Smooth muscle cell (in vitro differentiated cells): ENCODE results near the gene PALLD. TPM values are rescaled to one million over a fixed set of nuclear protein-coding genes. Genes with fewer than 3 reads are reported as not detected.
"Not testable (repeated sequence)": the region's sequence is repeated elsewhere in the genome, so short reads cannot be mapped to it uniquely, and the experiment has no call there.

Experiments
- DNase-seq: peaks from one replicate; lab custom pipeline; 2025; ENCODE audit not compliant: unreplicated experiment; lab: John Stamatoyannopoulos, UW
- H2AFZ ChIP-seq: fragments of 200-600 bp; sonication (generic); 2 replicates; pipeline ENCODE4 v1.6.0; 2016; ENCODE audit warnings: antibody characterized with exemption, low read depth, mild to moderate bottlenecking
- H3F3A ChIP-seq: fragments of 200-600 bp; sonication (generic); 2 replicates; pipeline ENCODE4 v1.6.0; 2017; ENCODE audit warnings: antibody characterized with exemption, low read depth
- H3K27ac ChIP-seq: fragments of 200-600 bp; sonication (generic); 2 replicates; pipeline ENCODE4 v1.5.1; 2016; ENCODE audit warnings: low read depth, mild to moderate bottlenecking
- H3K27me3 ChIP-seq: fragments of 200-600 bp; sonication (generic); 2 replicates; pipeline ENCODE4 v1.6.1; 2016; ENCODE audit warnings: low read depth, mild to moderate bottlenecking
- H3K36me3 ChIP-seq: fragments of 200-600 bp; sonication (generic); 2 replicates; pipeline ENCODE4 v1.5.1; 2016; ENCODE audit warnings: low read depth
- H3K4me1 ChIP-seq: fragments of 200-600 bp; sonication (generic); 2 replicates; pipeline ENCODE4 v1.5.1; 2016; ENCODE audit warnings: low read depth
- H3K4me2 ChIP-seq: fragments of 200-600 bp; sonication (generic); 2 replicates; pipeline ENCODE4 v1.6.0; 2016; ENCODE audit warnings: mild to moderate bottlenecking
- H3K4me3 ChIP-seq: fragments of 200-600 bp; sonication (generic); 2 replicates; pipeline ENCODE4 v1.5.1; 2016; ENCODE audit warnings: mild to moderate bottlenecking
- H3K79me2 ChIP-seq: fragments of 200-600 bp; sonication (generic); 2 replicates; pipeline ENCODE4 v1.6.0; 2016; ENCODE audit warnings: low read depth, mild to moderate bottlenecking
- H3K9ac ChIP-seq: fragments of 200-600 bp; sonication (generic); 2 replicates; pipeline ENCODE4 v1.6.0; 2016; ENCODE audit warnings: low read depth
- H3K9me3 ChIP-seq: fragments of 200-600 bp; sonication (generic); replicated peaks from 2 replicates; pipeline ENCODE4 v1.5.1; 2016; ENCODE audit warnings: low read depth
- H4K20me1 ChIP-seq: fragments of 200-600 bp; sonication (generic); 2 replicates; pipeline ENCODE4 v1.6.0; 2016; ENCODE audit warnings: low read depth
- WGBS: methylation state at CpG from one replicate; pipeline ENCODE4 v1.1.7; 2016; ENCODE audit warnings: low lambda C conversion rate; 5-methylcytosine and 5-hydroxymethylcytosine counted together
- polyA plus RNA-seq: library from polyadenylated mRNA; unstranded; fragments of >200 nt; fragmentation: Nextera tagmentation; extraction: Ambion mirVana; gene quantifications from 2 replicates; pipeline ENCODE4 v1.2.1, GENCODE V29; 2016
- total RNA-seq: library from RNA; depleted of rRNA; stranded (reverse); fragments of >200 nt; gene quantifications from 2 replicates; pipeline ENCODE4 v1.2.3, GENCODE V29; 2014
- TF ChIP-seq, protein P1 (sequence below): fragments of 200-600 bp; sonication (generic); IDR thresholded peaks from 2 replicates; pipeline ENCODE4 v1.5.1; 2017; ENCODE audit warnings: borderline replicate concordance, mild to moderate bottlenecking, antibody characterized with exemption; ENCODE audit not compliant: insufficient read depth, poor library complexity, severe bottlenecking

PALLD gene
- total and polyA plus RNA-seq, 2 experiments from 2014 or later = 354 to 415 TPM

DNA sequence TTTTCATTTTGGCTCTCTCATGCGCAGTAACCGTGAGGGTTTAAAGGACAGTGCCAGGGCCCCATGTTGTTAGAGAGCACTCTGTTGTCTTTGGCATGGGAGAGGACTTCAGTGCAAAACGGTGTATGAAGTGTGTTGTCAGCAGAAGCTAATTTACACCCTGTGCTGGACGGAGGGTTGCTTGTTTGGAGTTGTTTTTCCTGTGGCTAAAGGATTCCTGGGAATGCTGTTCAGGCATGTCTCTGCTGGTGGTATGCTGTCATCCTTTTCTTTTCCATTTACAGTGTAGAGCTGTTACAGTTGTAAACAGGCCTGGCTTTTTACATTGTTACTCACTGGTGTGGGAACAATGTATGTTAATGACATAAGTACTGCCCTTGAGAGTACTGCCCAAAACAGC, 306.9 kb downstream of the PALLD start:
- Histone ChIP-seq H3K9ac (peak overlapping the region; percentile 63), H3K4me1 (peaks cover 21% of the 10 kb centered on the region), H3K79me2 (peaks cover 95% of the 10 kb centered on the region), H3K9me3 (no peaks in the 10 kb centered on the region), H3K4me2 (peak overlapping the region; percentile 35), H3K36me3 (no peaks in the 10 kb centered on the region), H3K4me3 (no peak overlapping the region), H3K27ac (peak overlapping the region; percentile 88), H2AFZ (no peak overlapping the region), H4K20me1 (no peaks in the 10 kb centered on the region), H3F3A (peaks cover 17% of the 10 kb centered on the region), H3K27me3 (no peaks in the 10 kb centered on the region)
- DNase-seq = no peak
- WGBS = 39% methylated on average over 4 of the region's 4 CpGs
- TF ChIP-seq, protein P1, sequence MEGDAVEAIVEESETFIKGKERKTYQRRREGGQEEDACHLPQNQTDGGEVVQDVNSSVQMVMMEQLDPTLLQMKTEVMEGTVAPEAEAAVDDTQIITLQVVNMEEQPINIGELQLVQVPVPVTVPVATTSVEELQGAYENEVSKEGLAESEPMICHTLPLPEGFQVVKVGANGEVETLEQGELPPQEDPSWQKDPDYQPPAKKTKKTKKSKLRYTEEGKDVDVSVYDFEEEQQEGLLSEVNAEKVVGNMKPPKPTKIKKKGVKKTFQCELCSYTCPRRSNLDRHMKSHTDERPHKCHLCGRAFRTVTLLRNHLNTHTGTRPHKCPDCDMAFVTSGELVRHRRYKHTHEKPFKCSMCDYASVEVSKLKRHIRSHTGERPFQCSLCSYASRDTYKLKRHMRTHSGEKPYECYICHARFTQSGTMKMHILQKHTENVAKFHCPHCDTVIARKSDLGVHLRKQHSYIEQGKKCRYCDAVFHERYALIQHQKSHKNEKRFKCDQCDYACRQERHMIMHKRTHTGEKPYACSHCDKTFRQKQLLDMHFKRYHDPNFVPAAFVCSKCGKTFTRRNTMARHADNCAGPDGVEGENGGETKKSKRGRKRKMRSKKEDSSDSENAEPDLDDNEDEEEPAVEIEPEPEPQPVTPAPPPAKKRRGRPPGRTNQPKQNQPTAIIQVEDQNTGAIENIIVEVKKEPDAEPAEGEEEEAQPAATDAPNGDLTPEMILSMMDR = no peak

DNA sequence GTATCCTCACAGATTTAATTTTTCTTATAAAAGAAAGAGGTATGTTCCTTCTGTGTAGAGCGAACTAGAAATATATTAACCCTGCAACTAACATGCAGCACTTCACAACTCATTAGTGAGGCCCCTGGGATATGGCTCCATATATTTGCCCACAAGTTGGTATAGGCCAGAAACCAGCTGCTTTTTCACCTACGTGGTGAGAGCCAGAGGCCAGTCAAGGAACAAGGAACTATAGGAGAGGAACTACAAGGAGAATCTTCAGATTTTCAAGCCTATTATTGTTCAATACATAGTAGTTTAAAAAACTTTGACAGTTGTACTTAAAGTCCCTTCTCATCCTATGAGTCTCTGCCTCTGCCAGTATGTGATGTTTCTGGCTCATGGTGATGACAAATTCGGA, 307.3 kb downstream of the PALLD start:
- no peaks in the 10 kb centered on the region for H3K9me3 ChIP-seq
- peaks cover 95% of the 10 kb centered on the region for H3K79me2 ChIP-seq

DNA sequence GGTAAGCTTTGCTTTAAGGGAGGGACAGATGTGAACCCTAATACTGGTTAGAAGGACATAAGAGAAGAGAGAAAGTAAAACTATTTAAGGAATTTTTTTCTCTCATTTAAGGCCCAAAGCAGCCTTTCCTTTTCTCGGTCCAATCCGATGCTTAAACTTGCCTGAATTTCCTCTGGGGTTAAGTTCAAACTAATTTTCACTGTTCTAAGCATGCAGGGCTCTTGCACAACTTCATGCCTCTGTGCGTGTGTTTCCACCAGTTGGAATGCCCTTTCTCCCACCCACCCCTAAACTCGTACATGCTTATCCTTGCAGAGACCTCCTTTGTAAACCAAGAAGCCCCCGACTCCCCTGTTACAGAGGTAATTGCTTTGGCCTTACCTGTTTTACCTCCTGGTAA, 308.5 kb downstream of the PALLD start:
- WGBS = 41% methylated on average over 5 of the region's 5 CpGs
- no peaks in the 10 kb centered on the region for H3K9me3 ChIP-seq
- no peaks in the 10 kb centered on the region for H4K20me1 ChIP-seq
- peak overlapping the region; percentile 88 for H3K27ac ChIP-seq
- H3K4me1 ChIP-seq = peaks cover 21% of the 10 kb centered on the region
- H3K4me2 ChIP-seq = no peak overlapping the region
- no peaks in the 10 kb centered on the region for H3K27me3 ChIP-seq
- H3K9ac ChIP-seq = peak overlapping the region; percentile 8
- no peak for DNase-seq
- peaks cover 94% of the 10 kb centered on the region for H3K79me2 ChIP-seq
- no peak overlapping the region for H3K4me3 ChIP-seq
- H3F3A ChIP-seq = peaks cover 23% of the 10 kb centered on the region
- no peaks in the 10 kb centered on the region for H3K36me3 ChIP-seq
- TF ChIP-seq, protein P1 = no peak
- H2AFZ ChIP-seq = no peak overlapping the region

More for the DNA sequence above, 307.3 kb downstream of the PALLD start:
- 59% methylated on average over 3 of the region's 3 CpGs for WGBS
- no peaks in the 10 kb centered on the region for H4K20me1 ChIP-seq
- no peaks in the 10 kb centered on the region for H3K27me3 ChIP-seq
- DNase-seq = no peak
- no peak overlapping the region for H3K4me3 ChIP-seq
- H3K4me2 ChIP-seq = peak overlapping the region; percentile 35
- H3K9ac ChIP-seq = peak overlapping the region; percentile 40
- peaks cover 21% of the 10 kb centered on the region for H3F3A ChIP-seq
- TF ChIP-seq, protein P1 = no peak
- H3K4me1 ChIP-seq = peaks cover 21% of the 10 kb centered on the region
- peak overlapping the region; percentile 88 for H3K27ac ChIP-seq
- no peaks in the 10 kb centered on the region for H3K36me3 ChIP-seq
- no peak overlapping the region for H2AFZ ChIP-seq

DNA sequence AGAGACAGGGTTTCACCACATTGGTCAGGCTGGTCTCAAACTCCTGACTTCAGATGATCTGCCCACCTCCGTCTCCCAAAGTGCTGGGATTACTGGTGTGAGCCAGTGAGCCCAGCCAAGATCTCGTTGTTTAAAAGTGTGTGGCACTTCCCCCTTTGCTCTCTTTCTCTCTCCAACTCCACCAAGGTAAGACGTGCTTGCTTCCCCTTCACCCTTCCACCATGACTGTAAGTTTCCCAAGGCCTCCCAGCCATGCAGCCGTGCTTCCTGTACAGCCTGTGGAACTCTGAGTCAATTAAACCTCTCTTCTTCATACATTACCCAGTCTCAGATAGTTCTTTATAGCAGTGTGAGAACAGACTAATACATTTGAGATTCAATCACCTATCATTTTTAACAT, 309.4 kb downstream of the PALLD start:
- H3K4me2 ChIP-seq, H3K27me3 ChIP-seq, H3K36me3 ChIP-seq, H3K9ac ChIP-seq, H3K4me3 ChIP-seq, H4K20me1 ChIP-seq, H3K9me3 ChIP-seq, H2AFZ ChIP-seq, DNase-seq: not testable (repeated sequence)
- WGBS = 87% methylated on average over 4 of the region's 4 CpGs
- H3F3A ChIP-seq = peaks cover 28% of the 10 kb centered on the region
- peaks cover 22% of the 10 kb centered on the region for H3K4me1 ChIP-seq
- peaks cover 92% of the 10 kb centered on the region for H3K79me2 ChIP-seq
- H3K27ac ChIP-seq = peak overlapping the region; percentile 88
